Measurements from ENCODE around the gene MRGPRX4.

DNA sequence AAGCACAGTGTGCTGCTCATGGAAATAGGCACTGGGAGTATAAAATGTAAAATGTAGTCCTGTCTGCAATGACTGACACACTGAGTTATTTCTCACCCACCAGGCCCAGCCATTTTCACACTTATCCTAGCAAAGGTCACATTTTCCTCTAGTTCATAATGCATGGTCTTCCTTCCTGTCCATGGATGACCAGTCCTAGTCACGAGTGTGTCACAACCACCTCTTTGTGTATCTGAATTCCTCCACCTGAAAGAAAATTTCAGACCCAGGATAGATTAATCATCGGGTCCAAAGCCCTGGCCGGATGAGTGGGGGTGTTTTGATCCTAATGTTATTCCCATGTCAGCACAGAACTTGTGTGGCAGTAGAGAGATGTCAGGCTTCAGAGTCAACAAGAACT is at the start of gene MRGPRX4:
- TF ChIP-seq, protein P1, sequence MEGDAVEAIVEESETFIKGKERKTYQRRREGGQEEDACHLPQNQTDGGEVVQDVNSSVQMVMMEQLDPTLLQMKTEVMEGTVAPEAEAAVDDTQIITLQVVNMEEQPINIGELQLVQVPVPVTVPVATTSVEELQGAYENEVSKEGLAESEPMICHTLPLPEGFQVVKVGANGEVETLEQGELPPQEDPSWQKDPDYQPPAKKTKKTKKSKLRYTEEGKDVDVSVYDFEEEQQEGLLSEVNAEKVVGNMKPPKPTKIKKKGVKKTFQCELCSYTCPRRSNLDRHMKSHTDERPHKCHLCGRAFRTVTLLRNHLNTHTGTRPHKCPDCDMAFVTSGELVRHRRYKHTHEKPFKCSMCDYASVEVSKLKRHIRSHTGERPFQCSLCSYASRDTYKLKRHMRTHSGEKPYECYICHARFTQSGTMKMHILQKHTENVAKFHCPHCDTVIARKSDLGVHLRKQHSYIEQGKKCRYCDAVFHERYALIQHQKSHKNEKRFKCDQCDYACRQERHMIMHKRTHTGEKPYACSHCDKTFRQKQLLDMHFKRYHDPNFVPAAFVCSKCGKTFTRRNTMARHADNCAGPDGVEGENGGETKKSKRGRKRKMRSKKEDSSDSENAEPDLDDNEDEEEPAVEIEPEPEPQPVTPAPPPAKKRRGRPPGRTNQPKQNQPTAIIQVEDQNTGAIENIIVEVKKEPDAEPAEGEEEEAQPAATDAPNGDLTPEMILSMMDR (IDR thresholded peaks at IDR 0.05; ENCODE audit: insufficient read depth, low read length, poor library complexity, severe bottlenecking) = no peak
- no peak for TF ChIP-seq EZH2phosphoT487 (conservative IDR thresholded peaks at IDR 0.05; ENCODE audit: low read length)
